Adrenal gland (tissue), 5 donors: Measurements from ENCODE around the gene VEGFA.

Experiments
- POLR2A ChIP-seq, 2 donors: fragments of 450-650 bp; IDR thresholded peaks; one replicate each; pipeline ENCODE4 v1.6.1; 2017; ENCODE audit warnings: antibody characterized with exemption in 2 of 2, mild to moderate bottlenecking in 2 of 2, moderate library complexity in 1 of 2
- TF ChIP-seq, protein P1 (sequence below), 6 experiments: fragments of 450-650 bp in 4 of 6; fragments of 200-600 bp in 2 of 6; sonication (generic) in 1 of 6; IDR thresholded peaks; 1 replicate in 5 of 6; 2 replicates in 1 of 6; pipeline versions ENCODE4 v1.5.1 to v1.8.0; 2016 to 2021; ENCODE audit warnings: antibody characterized with exemption in 6 of 6, mild to moderate bottlenecking in 2 of 6, moderate library complexity in 1 of 6
- donor health status: DM: no; HTN: no; CAD: no.

DNA sequence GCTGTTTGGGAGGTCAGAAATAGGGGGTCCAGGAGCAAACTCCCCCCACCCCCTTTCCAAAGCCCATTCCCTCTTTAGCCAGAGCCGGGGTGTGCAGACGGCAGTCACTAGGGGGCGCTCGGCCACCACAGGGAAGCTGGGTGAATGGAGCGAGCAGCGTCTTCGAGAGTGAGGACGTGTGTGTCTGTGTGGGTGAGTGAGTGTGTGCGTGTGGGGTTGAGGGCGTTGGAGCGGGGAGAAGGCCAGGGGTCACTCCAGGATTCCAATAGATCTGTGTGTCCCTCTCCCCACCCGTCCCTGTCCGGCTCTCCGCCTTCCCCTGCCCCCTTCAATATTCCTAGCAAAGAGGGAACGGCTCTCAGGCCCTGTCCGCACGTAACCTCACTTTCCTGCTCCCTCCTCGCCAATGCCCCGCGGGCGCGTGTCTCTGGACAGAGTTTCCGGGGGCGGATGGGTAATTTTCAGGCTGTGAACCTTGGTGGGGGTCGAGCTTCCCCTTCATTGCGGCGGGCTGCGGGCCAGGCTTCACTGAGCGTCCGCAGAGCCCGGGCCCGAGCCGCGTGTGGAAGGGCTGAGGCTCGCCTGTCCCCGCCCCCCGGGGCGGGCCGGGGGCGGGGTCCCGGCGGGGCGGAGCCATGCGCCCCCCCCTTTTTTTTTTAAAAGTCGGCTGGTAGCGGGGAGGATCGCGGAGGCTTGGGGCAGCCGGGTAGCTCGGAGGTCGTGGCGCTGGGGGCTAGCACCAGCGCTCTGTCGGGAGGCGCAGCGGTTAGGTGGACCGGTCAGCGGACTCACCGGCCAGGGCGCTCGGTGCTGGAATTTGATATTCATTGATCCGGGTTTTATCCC lies at the start of gene VEGFA:
- TF ChIP-seq POLR2A (IDR thresholded peaks at IDR 0.05), result peak; percentile 53 to 83
- TF ChIP-seq, protein P1, sequence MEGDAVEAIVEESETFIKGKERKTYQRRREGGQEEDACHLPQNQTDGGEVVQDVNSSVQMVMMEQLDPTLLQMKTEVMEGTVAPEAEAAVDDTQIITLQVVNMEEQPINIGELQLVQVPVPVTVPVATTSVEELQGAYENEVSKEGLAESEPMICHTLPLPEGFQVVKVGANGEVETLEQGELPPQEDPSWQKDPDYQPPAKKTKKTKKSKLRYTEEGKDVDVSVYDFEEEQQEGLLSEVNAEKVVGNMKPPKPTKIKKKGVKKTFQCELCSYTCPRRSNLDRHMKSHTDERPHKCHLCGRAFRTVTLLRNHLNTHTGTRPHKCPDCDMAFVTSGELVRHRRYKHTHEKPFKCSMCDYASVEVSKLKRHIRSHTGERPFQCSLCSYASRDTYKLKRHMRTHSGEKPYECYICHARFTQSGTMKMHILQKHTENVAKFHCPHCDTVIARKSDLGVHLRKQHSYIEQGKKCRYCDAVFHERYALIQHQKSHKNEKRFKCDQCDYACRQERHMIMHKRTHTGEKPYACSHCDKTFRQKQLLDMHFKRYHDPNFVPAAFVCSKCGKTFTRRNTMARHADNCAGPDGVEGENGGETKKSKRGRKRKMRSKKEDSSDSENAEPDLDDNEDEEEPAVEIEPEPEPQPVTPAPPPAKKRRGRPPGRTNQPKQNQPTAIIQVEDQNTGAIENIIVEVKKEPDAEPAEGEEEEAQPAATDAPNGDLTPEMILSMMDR (IDR thresholded peaks at IDR 0.05), result peak; percentile 98 to 100 (median 98)
